Measurements from ENCODE around the gene HCAR2. TPM values are rescaled to one million over a fixed set of nuclear protein-coding genes. Genes with fewer than 3 reads are reported as not detected.
A peak's percentile ranks its signal among the peaks of the same experiment; 100 is the strongest.

The HCAR2 gene
- total RNA-seq, 1 experiment from 2014 or later = not detected

GRCh38 chr12:122661938-122662337, 41.2 kb downstream of the HCAR2 start:
- Mint-ChIP-seq H3K4me3 (no peak overlapping the region), H3K4me1 (0 out of 4 replicates have a peak, but pooled peaks cover 0 to 3% of the 10 kb centered on the region in 2 experiments), H3K36me3 (ENCODE audit: insufficient read depth in 1 of 3, low read depth in 3 of 3) (no peaks in the 10 kb centered on the region), H3K27ac (0 out of 7 replicates have a peak overlapping the region, but pooled peaks of 1 of the 3 experiments have one; percentile 6), H3K9me3 (no peaks in the 10 kb centered on the region), H3K27me3 (ENCODE audit: low read depth) (no peaks in the 10 kb centered on the region; the same call in none of the 2 replicates)
- Histone ChIP-seq H2BK120ac (ENCODE audit: low read depth, low read length, poor library complexity, severe bottlenecking) (no peak overlapping the region), H3K27me3 (ENCODE audit: insufficient read depth, low read length) (no peaks in the 10 kb centered on the region), H2BK12ac (ENCODE audit: insufficient read length, low read depth, low read length) (no peak overlapping the region), H3T11ph (ENCODE audit: low read length) (no peak overlapping the region), H3K79me1 (ENCODE audit: insufficient read depth, low read depth, low read length, poor library complexity, severe bottlenecking) (no peaks in the 10 kb centered on the region), H2BK15ac (ENCODE audit: low read depth, low read length) (no peak overlapping the region), H2BK5ac (ENCODE audit: insufficient read length, low read length) (no peak overlapping the region), H3K9ac (ENCODE audit: extremely low read depth, insufficient read length, low read length) (no peak overlapping the region), H3K56ac (ENCODE audit: insufficient read length, low read depth, low read length) (no peak overlapping the region), H3K27ac (ENCODE audit: insufficient read length, low read depth, low read length) (no peak overlapping the region), H3K9me3 (ENCODE audit: control insufficient read depth, low read depth, low read length) (no peaks in the 10 kb centered on the region), H3K23ac (ENCODE audit: insufficient read length, low read depth, low read length) (no peak overlapping the region), H3K4ac (ENCODE audit: low read depth, low read length) (no peak overlapping the region), H2AFZ (ENCODE audit: low read length) (no peak overlapping the region), H4K5ac (ENCODE audit: insufficient read length, low read depth, low read length) (no peak overlapping the region), H3K79me2 (ENCODE audit: insufficient read depth, low read length) (no peaks in the 10 kb centered on the region), H3K14ac (ENCODE audit: insufficient read depth, low read length) (no peak overlapping the region), H2AK5ac (ENCODE audit: insufficient read length, low read length) (no peak overlapping the region), H4K20me1 (ENCODE audit: control insufficient read depth, insufficient read depth, insufficient read length) (no peaks in the 10 kb centered on the region), H4K8ac (replicated peaks; ENCODE audit: insufficient read length, low read depth, low read length) (no peak overlapping the region), H3K4me1 (ENCODE audit: insufficient read depth, low read length) (no peaks in the 10 kb centered on the region), H3K23me2 (ENCODE audit: insufficient read length, low read depth, low read length, poor library complexity, severe bottlenecking) (no peaks in the 10 kb centered on the region), H3K18ac (ENCODE audit: insufficient read length, low read depth, low read length) (no peak overlapping the region), H4K91ac (ENCODE audit: insufficient read length, low read depth, low read length) (no peak overlapping the region), H3K4me2 (ENCODE audit: insufficient read depth, insufficient read length, low read length) (no peak overlapping the region), H2BK20ac (ENCODE audit: low read depth, low read length, poor library complexity, severe bottlenecking) (no peak overlapping the region)
- no CpG with 5 or more reads among the region's 3 CpGs for WGBS (ENCODE audit: extremely low coverage, insufficient read length, low lambda C conversion rate)
- no peak for DNase-seq
- TF ChIP-seq CTCF (conservative IDR thresholded peaks at IDR 0.05) = no peak
